C4-2B (cell line): ENCODE results near the gene BNC2.

ENCODE experiments used
- CTCF ChIP-seq: fragments of 450-650 bp; conservative IDR thresholded peaks from 2 replicates; pipeline ENCODE4 v1.5.1; 2017; ENCODE audit warnings: mild to moderate bottlenecking
- ZFX ChIP-seq: fragments of 450-650 bp; IDR thresholded peaks from 2 replicates; pipeline ENCODE4 v1.6.1; 2017

- TF ChIP-seq CTCF (no peak), ZFX (no peak)
Measured at GRCh38 chr9:16385590-16385989, 484.9 kb downstream of the BNC2 start.
